Skeletal muscle tissue (tissue), 4 donors: ENCODE results near the gene NHSL1. TPM values are rescaled to one million over a fixed set of nuclear protein-coding genes. Genes with fewer than 3 reads are reported as not detected.

Experiments used
- H3K27ac ChIP-seq: one replicate; pipeline ENCODE4 v1.7.0; 2013; ENCODE audit warnings: mild to moderate bottlenecking, low read depth, low read length, inconsistent platforms
- H3K27me3 ChIP-seq, 3 donors: one replicate each; pipeline ENCODE4 v1.7.0; 2013; ENCODE audit warnings: low read length in 3 of 3; ENCODE audit not compliant: control insufficient read depth in 3 of 3, insufficient read depth in 3 of 3
- H3K36me3 ChIP-seq, 3 donors: one replicate each; pipeline ENCODE4 v1.7.0; 2013; ENCODE audit warnings: low read length in 3 of 3; ENCODE audit not compliant: control insufficient read depth in 3 of 3, insufficient read depth in 3 of 3
- H3K4me1 ChIP-seq, 3 donors: one replicate each; pipeline ENCODE4 v1.7.0; 2013; ENCODE audit warnings: low read length in 3 of 3, mild to moderate bottlenecking in 3 of 3; ENCODE audit not compliant: control insufficient read depth in 3 of 3, insufficient read depth in 3 of 3
- H3K4me3 ChIP-seq, 3 donors: one replicate each; pipeline ENCODE4 v1.7.0; 2013; ENCODE audit warnings: low read length in 3 of 3
- H3K9ac ChIP-seq, 3 donors: one replicate each; pipeline ENCODE4 v1.7.0; 2013; ENCODE audit warnings: low read length in 3 of 3, mild to moderate bottlenecking in 3 of 3, moderate library complexity in 2 of 3, low read depth in 1 of 3
- H3K9me3 ChIP-seq, 3 donors: one replicate each; pipeline ENCODE4 v1.7.0; 2013; ENCODE audit warnings: low read length in 3 of 3; ENCODE audit not compliant: control insufficient read depth in 3 of 3
- total RNA-seq: library from RNA; depleted of rRNA; stranded (reverse); fragments of >200 nt; gene quantifications from one replicate; pipeline ENCODE4 v1.2.3, GENCODE V29; 2014
- donor health status: Osteomylitis.

Gene NHSL1
- total RNA-seq, 1 donor from 2014 or later = 25.1 TPM

GRCh38 chr6:138443979-138444378, 55.3 kb downstream of the NHSL1 start:
- Histone ChIP-seq H3K4me3 (no peak overlapping the region), H3K36me3 (peaks cover 0 to 4% (median 0%) of the 10 kb centered on the region in 3 donors), H3K9me3 (no peaks in the 10 kb centered on the region), H3K9ac (no peak overlapping the region), H3K27me3 (no peaks in the 10 kb centered on the region), H3K27ac (no peak overlapping the region), H3K4me1 (no peaks in the 10 kb centered on the region)

- H3K27me3 ChIP-seq = no peaks in the 10 kb centered on the region
- no peaks in the 10 kb centered on the region for H3K4me1 ChIP-seq
- no peak overlapping the region for H3K9ac ChIP-seq
- H3K4me3 ChIP-seq = no peak overlapping the region
- H3K27ac ChIP-seq = no peak overlapping the region
- H3K36me3 ChIP-seq = peaks cover 0 to 4% (median 0%) of the 10 kb centered on the region in 3 donors
- no peaks in the 10 kb centered on the region for H3K9me3 ChIP-seq
Observed at GRCh38 chr6:138442663-138443062, 56.6 kb downstream of the NHSL1 start.

GRCh38 chr6:138441965-138442364, 57.3 kb downstream of the NHSL1 start:
- no peaks in the 10 kb centered on the region for H3K27me3 ChIP-seq
- H3K36me3 ChIP-seq = peaks cover 0 to 4% (median 0%) of the 10 kb centered on the region in 3 donors
- H3K9ac ChIP-seq = no peak overlapping the region
- H3K27ac ChIP-seq = no peak overlapping the region
- no peaks in the 10 kb centered on the region for H3K4me1 ChIP-seq
- H3K9me3 ChIP-seq = no peaks in the 10 kb centered on the region
- H3K4me3 ChIP-seq = no peak overlapping the region

DNA sequence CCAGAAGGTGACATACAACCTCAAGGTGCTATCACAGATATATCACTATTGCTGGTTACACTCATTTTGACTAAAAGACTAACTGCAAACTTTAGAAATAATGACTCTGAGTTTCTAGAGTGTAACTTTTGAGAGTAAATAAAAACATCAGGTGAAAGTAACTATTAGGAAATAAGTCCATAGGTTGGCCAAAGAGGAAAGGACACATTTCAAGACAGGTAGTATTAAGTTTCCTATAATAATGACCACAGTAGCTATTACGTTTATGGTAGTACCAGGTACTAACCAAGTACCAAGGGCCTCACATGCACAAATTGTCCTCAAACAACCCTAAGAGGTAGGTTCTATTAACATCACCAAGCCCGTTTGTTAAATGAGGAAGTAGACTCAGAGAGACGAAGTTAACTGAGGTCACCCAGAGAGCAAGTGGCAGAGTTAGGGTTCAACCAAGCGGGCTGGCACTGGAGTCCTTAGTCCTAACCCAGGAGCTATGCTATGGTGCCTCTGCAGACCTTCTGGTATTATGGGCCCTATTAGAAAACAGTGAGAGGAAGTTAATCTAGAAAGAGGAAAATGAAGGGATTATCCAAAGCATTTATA, 58.4 kb downstream of the NHSL1 start:
- H3K27ac ChIP-seq = no peak overlapping the region
- H3K4me3 ChIP-seq = no peak overlapping the region
- H3K4me1 ChIP-seq = no peaks in the 10 kb centered on the region
- no peaks in the 10 kb centered on the region for H3K36me3 ChIP-seq
- no peaks in the 10 kb centered on the region for H3K9me3 ChIP-seq
- no peak overlapping the region for H3K9ac ChIP-seq
- H3K27me3 ChIP-seq = no peaks in the 10 kb centered on the region

DNA sequence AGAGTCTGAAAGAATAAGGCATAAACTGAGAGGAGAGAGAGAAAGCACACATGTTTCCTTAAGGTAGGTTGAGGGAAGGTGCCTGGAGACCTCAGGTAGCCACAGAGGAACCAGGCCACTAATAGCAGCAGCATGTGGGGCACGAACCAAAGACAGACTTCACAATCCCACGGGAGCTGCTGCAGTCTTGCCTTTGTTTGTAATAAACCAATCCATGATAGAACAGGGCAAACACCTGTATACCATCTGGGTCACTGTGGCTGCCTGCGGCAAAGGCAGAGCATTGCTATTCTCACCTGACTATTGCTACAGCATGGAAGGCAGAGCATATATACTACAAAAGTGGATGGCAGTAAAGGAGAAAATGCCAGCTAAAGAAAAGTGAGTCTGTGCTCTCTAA, 59.0 kb downstream of the NHSL1 start:
- Histone ChIP-seq H3K9ac (no peak overlapping the region), H3K27ac (no peak overlapping the region), H3K27me3 (no peaks in the 10 kb centered on the region), H3K36me3 (no peaks in the 10 kb centered on the region), H3K4me1 (no peaks in the 10 kb centered on the region), H3K4me3 (no peak overlapping the region), H3K9me3 (no peaks in the 10 kb centered on the region)

- H3K27me3 ChIP-seq = no peaks in the 10 kb centered on the region
- no peaks in the 10 kb centered on the region for H3K36me3 ChIP-seq
- H3K9ac ChIP-seq = no peak overlapping the region
- H3K4me1 ChIP-seq = no peaks in the 10 kb centered on the region
- H3K27ac ChIP-seq = no peak overlapping the region
- no peaks in the 10 kb centered on the region for H3K9me3 ChIP-seq
- no peak overlapping the region for H3K4me3 ChIP-seq
Observed at GRCh38 chr6:138439546-138439945, 59.7 kb downstream of the NHSL1 start.

- Histone ChIP-seq H3K4me1 (no peaks in the 10 kb centered on the region), H3K27ac (no peak overlapping the region)
Observed at GRCh38 chr6:138434925-138435324, 64.4 kb downstream of the NHSL1 start.

DNA sequence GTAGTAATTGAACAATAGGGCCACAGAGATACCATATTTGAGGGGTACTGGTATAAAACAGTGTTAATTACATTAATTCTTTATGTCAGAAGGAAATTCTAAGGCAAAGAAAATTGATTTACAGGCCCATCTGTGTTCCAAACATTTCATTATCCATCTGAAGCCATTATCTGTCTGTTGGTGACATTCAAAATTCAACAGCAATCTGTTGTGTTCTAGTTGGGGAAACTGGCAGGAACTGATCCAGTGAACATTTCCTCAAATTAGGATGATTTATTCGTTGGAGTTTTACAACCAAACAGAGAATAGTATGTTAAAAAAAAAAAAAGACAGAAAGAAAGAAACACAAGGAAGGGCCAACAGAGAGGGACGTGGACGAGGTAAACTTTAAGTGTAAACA, 65.2 kb downstream of the NHSL1 start:
- Histone ChIP-seq H3K9ac (no peak overlapping the region), H3K9me3 (no peaks in the 10 kb centered on the region), H3K4me3 (no peak overlapping the region), H3K27ac (no peak overlapping the region), H3K36me3 (peaks cover 0 to 3% (median 3%) of the 10 kb centered on the region in 3 donors), H3K27me3 (no peaks in the 10 kb centered on the region), H3K4me1 (peaks cover 0 to 2% (median 0%) of the 10 kb centered on the region in 3 donors)

More at GRCh38 chr6:138434925-138435324, 64.4 kb downstream of the NHSL1 start:
- H3K4me3 ChIP-seq = no peak overlapping the region
- no peaks in the 10 kb centered on the region for H3K9me3 ChIP-seq
- no peaks in the 10 kb centered on the region for H3K27me3 ChIP-seq
- peaks cover 0 to 3% (median 3%) of the 10 kb centered on the region in 3 donors for H3K36me3 ChIP-seq
- no peak overlapping the region for H3K9ac ChIP-seq

GRCh38 chr6:138432063-138432356, 67.3 kb downstream of the NHSL1 start:
- peaks cover 0 to 3% (median 3%) of the 10 kb centered on the region in 3 donors for H3K36me3 ChIP-seq
- no peaks in the 10 kb centered on the region for H3K27me3 ChIP-seq
- no peaks in the 10 kb centered on the region for H3K9me3 ChIP-seq
- no peak overlapping the region for H3K4me3 ChIP-seq
- peaks cover 0 to 3% (median 0%) of the 10 kb centered on the region in 3 donors for H3K4me1 ChIP-seq
- no peak overlapping the region for H3K27ac ChIP-seq
- no peak overlapping the region for H3K9ac ChIP-seq

DNA sequence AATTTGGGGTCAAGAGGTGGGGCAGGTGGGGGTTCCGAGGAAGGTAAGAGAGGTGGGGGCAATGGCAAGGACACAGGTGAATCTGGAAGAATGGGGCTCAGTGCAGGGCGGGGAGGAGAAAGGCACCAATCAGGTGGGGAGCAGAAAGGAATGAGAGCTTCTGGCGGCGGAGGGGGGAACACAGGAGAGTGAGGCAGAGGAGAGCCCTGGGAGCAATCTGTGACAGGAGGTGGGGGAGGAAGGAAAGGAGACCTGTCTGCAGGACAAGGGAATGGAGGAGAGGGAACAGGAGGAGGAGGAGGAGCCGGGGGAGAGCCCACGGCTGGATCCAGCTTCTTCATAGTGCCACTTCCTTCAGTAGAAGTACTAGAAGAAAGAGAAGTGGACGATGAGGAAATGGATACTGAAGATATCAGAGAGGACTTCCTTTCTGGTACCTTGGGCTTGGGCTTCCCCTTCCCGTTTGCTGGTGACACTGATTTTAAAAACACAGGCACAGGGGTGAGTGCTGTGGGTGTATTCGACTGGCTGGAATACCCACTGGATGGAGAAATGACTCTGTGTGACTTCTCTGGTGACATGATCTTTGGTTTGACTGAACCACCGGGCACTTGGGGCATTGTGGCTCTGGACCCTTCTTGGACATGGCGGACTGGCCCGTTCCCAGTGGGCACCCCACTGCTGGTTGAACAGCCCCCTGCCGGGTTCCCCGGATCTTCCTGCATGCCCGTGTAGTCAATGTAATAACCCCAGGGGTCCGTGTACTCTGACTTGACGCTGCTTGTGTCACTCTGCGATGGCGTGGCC, 67.8 kb downstream of the NHSL1 start:
- Histone ChIP-seq H3K36me3 (peaks cover 0 to 3% (median 3%) of the 10 kb centered on the region in 3 donors), H3K4me3 (no peak overlapping the region), H3K27ac (no peak overlapping the region), H3K9ac (no peak overlapping the region), H3K4me1 (peaks cover 0 to 3% (median 0%) of the 10 kb centered on the region in 3 donors), H3K27me3 (no peaks in the 10 kb centered on the region), H3K9me3 (no peaks in the 10 kb centered on the region)
